SU-DHL-6 (cell line): ENCODE data around the gene PDK3.
A peak's percentile ranks its signal among the peaks of the same experiment; 100 is the strongest.

Experiments
- H2AFZ ChIP-seq: fragments of 200-600 bp; sonication (generic); 2 replicates; pipeline ENCODE4 v1.6.1; 2014; ENCODE audit warnings: low read depth, mild to moderate bottlenecking, moderate library complexity, mixed read lengths, antibody characterized with exemption, low read length; ENCODE audit not compliant: severe bottlenecking
- H3F3A ChIP-seq: fragments of 200-600 bp; shearing (Covaris generic); 2 replicates; pipeline ENCODE4 v1.6.0; 2016; ENCODE audit warnings: antibody characterized with exemption, mild to moderate bottlenecking; ENCODE audit not compliant: insufficient read depth
- H3K27ac ChIP-seq: fragments of 200-600 bp; sonication (generic); 2 replicates; pipeline ENCODE4 v1.5.1; 2016; ENCODE audit warnings: low read depth, mild to moderate bottlenecking, low read length, moderate library complexity, mixed read lengths
- H3K27me3 ChIP-seq: fragments of 200-600 bp; sonication (generic), shearing (Covaris generic); 2 replicates; pipeline ENCODE4 v1.6.0; 2014; ENCODE audit warnings: mild to moderate bottlenecking, low read length
- H3K36me3 ChIP-seq: fragments of 200-600 bp; sonication (generic); 2 replicates; pipeline ENCODE4 v1.6.1; 2014; ENCODE audit warnings: mild to moderate bottlenecking, low read length, mixed read lengths
- H3K4me2 ChIP-seq: fragments of 300-600, 200-600 bp; shearing (Covaris generic), sonication (generic); 2 replicates; pipeline ENCODE4 v1.6.0; 2014; ENCODE audit warnings: low read length, low read depth, mild to moderate bottlenecking; ENCODE audit not compliant: poor library complexity, severe bottlenecking
- H3K4me3 ChIP-seq: fragments of 200-600 bp; sonication (generic); 2 replicates; pipeline ENCODE4 v1.5.1; 2014; ENCODE audit warnings: antibody characterized with exemption, low read length, mild to moderate bottlenecking, mixed read lengths; ENCODE audit not compliant: insufficient read depth, poor library complexity, severe bottlenecking
- H3K79me2 ChIP-seq: fragments of 200-600 bp; sonication (generic); 2 replicates; pipeline ENCODE4 v1.6.1; 2014; ENCODE audit warnings: mild to moderate bottlenecking, low read length, moderate library complexity; ENCODE audit not compliant: insufficient read depth
- H3K9ac ChIP-seq: fragments of 200-600 bp; sonication (generic); 2 replicates; pipeline ENCODE4 v1.7.0; 2014; ENCODE audit warnings: mild to moderate bottlenecking, low read length
- H3K9me2 ChIP-seq: fragments of 200-600 bp; sonication (generic); replicated peaks from 2 replicates; pipeline ENCODE4 v1.6.1; 2014; ENCODE audit warnings: low read length; ENCODE audit not compliant: insufficient read depth
- H3K9me3 ChIP-seq: fragments of 200-600 bp; sonication (generic); 2 replicates; pipeline ENCODE4 v1.6.1; 2014; ENCODE audit warnings: low read length, mixed read lengths; ENCODE audit not compliant: insufficient read depth
- H4K20me1 ChIP-seq: fragments of 200-600 bp; sonication (generic); 2 replicates; pipeline ENCODE4 v1.6.1; 2014; ENCODE audit warnings: low read depth, mild to moderate bottlenecking, antibody characterized with exemption, low read length, moderate library complexity, mixed read lengths
- EZH2phosphoT487 ChIP-seq: fragments of 200-600 bp; sonication (generic), shearing (Covaris generic); conservative IDR thresholded peaks from 2 replicates; pipeline ENCODE4 v1.6.1; 2018; ENCODE audit warnings: mild to moderate bottlenecking, antibody characterized with exemption, low read length, moderate library complexity, mixed read lengths
- TF ChIP-seq, protein P1 (sequence below): fragments of 200-600 bp; sonication (generic); IDR thresholded peaks from one replicate; pipeline ENCODE4 v1.5.1; 2017; ENCODE audit warnings: antibody characterized with exemption, mild to moderate bottlenecking, low read length, moderate library complexity; ENCODE audit not compliant: insufficient read depth, poor library complexity, severe bottlenecking

Gene PDK3

DNA sequence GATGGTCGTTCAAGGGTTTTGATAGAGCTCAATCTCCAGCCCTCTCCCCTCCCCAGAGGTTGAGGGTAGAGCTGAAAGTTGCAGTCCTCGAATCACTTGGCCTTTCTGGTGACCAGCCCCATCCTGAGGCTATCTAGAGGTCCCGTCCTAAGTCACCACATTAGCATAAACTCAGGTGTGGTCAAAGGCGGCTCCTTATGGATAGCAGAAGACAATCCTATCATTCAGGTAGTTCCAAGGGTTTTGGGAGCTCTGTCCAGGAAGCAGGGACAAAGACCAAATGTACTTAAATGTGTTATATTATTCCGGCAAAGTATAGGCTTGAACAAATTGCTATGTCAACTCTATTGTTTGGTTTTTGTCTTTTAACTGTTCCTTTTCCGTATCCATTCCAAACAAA lies 30.6 kb downstream of the PDK3 start:
- H3K4me3 ChIP-seq = no peak overlapping the region
- H3K9me2 ChIP-seq = no peaks in the 10 kb centered on the region
- H3K9ac ChIP-seq = no peak overlapping the region
- no peaks in the 10 kb centered on the region for H3K27me3 ChIP-seq
- no peaks in the 10 kb centered on the region for H3K9me3 ChIP-seq
- no peaks in the 10 kb centered on the region for H3K36me3 ChIP-seq
- no peaks in the 10 kb centered on the region for H4K20me1 ChIP-seq
- H3K27ac ChIP-seq = no peak overlapping the region
- no peak for TF ChIP-seq EZH2phosphoT487
- TF ChIP-seq, protein P1, sequence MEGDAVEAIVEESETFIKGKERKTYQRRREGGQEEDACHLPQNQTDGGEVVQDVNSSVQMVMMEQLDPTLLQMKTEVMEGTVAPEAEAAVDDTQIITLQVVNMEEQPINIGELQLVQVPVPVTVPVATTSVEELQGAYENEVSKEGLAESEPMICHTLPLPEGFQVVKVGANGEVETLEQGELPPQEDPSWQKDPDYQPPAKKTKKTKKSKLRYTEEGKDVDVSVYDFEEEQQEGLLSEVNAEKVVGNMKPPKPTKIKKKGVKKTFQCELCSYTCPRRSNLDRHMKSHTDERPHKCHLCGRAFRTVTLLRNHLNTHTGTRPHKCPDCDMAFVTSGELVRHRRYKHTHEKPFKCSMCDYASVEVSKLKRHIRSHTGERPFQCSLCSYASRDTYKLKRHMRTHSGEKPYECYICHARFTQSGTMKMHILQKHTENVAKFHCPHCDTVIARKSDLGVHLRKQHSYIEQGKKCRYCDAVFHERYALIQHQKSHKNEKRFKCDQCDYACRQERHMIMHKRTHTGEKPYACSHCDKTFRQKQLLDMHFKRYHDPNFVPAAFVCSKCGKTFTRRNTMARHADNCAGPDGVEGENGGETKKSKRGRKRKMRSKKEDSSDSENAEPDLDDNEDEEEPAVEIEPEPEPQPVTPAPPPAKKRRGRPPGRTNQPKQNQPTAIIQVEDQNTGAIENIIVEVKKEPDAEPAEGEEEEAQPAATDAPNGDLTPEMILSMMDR = no peak
- no peak overlapping the region for H2AFZ ChIP-seq
- H3K4me2 ChIP-seq = no peak overlapping the region
- H3K79me2 ChIP-seq = no peaks in the 10 kb centered on the region
- no peaks in the 10 kb centered on the region for H3F3A ChIP-seq

DNA sequence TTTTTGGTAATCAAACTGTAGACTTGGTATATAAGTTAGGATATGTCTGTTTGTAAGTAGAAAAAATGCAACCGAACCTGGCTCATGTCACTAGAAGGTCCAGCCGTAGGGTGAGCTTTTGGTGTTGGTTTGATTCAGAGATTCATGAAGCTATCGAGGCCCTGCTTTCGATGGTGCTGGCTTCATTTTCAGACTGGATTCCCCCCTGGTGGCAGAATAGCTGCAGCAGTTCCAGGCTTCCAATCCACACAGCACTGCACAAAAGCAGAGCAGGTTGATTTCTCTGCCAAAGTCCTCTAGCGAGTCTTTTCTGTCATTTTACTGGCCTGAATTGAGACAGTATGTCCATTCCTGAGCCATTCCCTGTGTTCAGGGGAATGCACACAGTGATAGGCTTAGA lies 33.1 kb downstream of the PDK3 start:
- H3K27ac ChIP-seq = no peak overlapping the region
- H3K9ac ChIP-seq = no peak overlapping the region
- no peaks in the 10 kb centered on the region for H3K79me2 ChIP-seq
- H3K4me2 ChIP-seq = no peak overlapping the region
- H3K9me3 ChIP-seq = no peaks in the 10 kb centered on the region
- no peak overlapping the region for H2AFZ ChIP-seq
- no peaks in the 10 kb centered on the region for H3K9me2 ChIP-seq
- H4K20me1 ChIP-seq = no peaks in the 10 kb centered on the region
- H3K27me3 ChIP-seq = no peaks in the 10 kb centered on the region
- H3K36me3 ChIP-seq = no peaks in the 10 kb centered on the region
- TF ChIP-seq, protein P1 = no peak
- TF ChIP-seq EZH2phosphoT487 = no peak
- H3K4me3 ChIP-seq = no peak overlapping the region
- no peaks in the 10 kb centered on the region for H3F3A ChIP-seq

DNA sequence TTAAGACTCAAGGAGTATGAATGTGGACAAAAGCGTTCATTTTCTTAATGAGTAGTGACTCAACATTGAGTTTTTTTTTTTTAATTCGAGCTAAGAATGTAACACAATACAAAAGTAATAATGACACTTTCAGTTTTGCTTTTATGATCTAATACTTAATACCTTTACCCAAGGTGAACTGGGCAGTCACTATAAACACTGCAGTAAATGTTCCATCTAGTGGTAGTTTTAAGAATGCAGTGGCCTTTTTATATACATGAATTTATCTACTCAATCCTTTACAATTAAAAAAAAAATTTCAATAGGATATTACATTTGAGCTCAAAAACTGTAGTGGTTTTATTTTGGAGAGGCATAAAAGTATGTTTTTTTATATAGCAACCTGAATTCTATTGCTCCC lies 33.9 kb downstream of the PDK3 start:
- no peaks in the 10 kb centered on the region for H3K79me2 ChIP-seq
- H3K9ac ChIP-seq = no peak overlapping the region
- no peaks in the 10 kb centered on the region for H3K9me3 ChIP-seq
- no peaks in the 10 kb centered on the region for H4K20me1 ChIP-seq
- H3K27me3 ChIP-seq = no peaks in the 10 kb centered on the region
- H3K4me2 ChIP-seq = no peak overlapping the region
- no peak overlapping the region for H3K4me3 ChIP-seq
- H3K9me2 ChIP-seq = no peaks in the 10 kb centered on the region
- no peaks in the 10 kb centered on the region for H3K36me3 ChIP-seq
- H3F3A ChIP-seq = no peaks in the 10 kb centered on the region
- TF ChIP-seq, protein P1 = peak; percentile 33
- TF ChIP-seq EZH2phosphoT487 = no peak
- no peak overlapping the region for H3K27ac ChIP-seq
- H2AFZ ChIP-seq = no peak overlapping the region

DNA sequence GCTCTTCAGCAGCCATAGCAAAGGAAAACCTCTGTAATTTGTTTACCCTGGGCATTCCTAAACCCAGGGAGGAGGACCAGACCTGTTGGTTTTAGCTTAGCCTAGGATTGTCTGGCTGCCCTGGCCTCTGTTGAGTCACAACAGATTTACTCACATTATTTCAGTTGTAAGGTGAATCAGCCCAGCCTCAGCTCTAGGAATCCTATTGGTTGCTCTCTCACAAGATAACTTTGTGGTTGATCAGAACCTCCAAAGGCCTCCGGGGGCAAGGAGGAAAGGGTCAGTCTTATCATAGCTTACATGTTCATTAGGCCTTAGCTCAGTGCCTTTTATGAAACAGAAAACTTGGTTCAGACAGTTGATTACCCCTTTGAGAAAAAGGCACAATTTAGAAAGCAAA lies 41.0 kb downstream of the PDK3 start:
- H3K4me2 ChIP-seq = no peak overlapping the region
- no peaks in the 10 kb centered on the region for H3F3A ChIP-seq
- H3K9me2 ChIP-seq = no peaks in the 10 kb centered on the region
- TF ChIP-seq EZH2phosphoT487 = no peak
- TF ChIP-seq, protein P1 = no peak
- H3K9ac ChIP-seq = no peak overlapping the region
- no peak overlapping the region for H3K4me3 ChIP-seq
- no peaks in the 10 kb centered on the region for H3K36me3 ChIP-seq
- H2AFZ ChIP-seq = no peak overlapping the region
- H4K20me1 ChIP-seq = no peaks in the 10 kb centered on the region
- no peaks in the 10 kb centered on the region for H3K9me3 ChIP-seq
- no peak overlapping the region for H3K27ac ChIP-seq
- H3K79me2 ChIP-seq = no peaks in the 10 kb centered on the region
- no peaks in the 10 kb centered on the region for H3K27me3 ChIP-seq
